HG03460 (cell line): ENCODE data around the gene PXN.
"Not testable (repeated sequence)": the region's sequence is repeated elsewhere in the genome, so short reads cannot be mapped to it uniquely, and the experiment has no call there.

Experiments
- ATAC-seq: cut with Tn5 transposase; IDR thresholded peaks from one replicate; pipeline ENCODE4 v1.9.1; 2021; ENCODE audit not compliant: unreplicated experiment

Gene PXN

DNA sequence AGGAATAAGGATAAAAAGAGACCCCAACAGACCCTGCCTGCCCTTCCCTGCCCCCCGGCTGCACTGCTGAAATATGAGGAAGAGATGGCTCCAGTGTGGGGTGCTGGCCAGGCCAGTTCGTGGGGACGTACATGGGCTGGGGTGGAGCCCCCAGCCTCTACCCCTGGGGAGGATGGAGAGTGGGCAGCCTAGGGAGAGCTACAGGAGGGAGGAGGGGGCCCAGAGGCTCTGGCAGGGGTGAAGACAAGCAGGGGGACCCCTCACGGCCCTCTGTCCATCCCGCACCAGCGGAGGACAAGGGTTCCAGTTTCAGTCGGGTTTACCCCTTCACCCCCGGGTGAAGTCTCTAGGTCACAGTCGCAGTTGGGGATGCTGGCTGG is 53.6 kb downstream of the PXN start:
- no peak for ATAC-seq

GRCh38 chr12:120211243-120211903 is 54.2 kb downstream of the PXN start:
- ATAC-seq, result no peak

- ATAC-seq, result no peak
Measured at GRCh38 chr12:120209851-120210250, 55.7 kb downstream of the PXN start.

DNA sequence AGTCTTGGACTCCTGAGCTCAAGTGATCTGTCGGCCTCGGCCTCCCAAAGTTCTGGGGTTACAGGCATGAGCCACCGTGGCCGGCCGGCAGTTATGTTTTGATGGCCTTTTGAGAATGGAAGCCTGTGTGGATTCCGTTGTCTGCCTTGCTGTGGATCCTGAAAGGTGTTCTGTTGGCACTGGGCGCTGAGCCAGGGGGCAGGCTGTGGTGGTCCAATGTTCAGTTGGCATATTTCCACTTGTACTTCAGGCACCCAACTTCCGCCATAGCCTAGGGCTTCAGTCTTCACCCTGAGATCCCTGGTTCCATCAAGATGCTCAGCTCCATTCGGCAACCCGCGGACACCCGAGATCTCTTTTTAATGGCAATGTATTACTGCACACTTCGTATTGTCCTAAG is 58.3 kb downstream of the PXN start:
- ATAC-seq, result no peak

DNA sequence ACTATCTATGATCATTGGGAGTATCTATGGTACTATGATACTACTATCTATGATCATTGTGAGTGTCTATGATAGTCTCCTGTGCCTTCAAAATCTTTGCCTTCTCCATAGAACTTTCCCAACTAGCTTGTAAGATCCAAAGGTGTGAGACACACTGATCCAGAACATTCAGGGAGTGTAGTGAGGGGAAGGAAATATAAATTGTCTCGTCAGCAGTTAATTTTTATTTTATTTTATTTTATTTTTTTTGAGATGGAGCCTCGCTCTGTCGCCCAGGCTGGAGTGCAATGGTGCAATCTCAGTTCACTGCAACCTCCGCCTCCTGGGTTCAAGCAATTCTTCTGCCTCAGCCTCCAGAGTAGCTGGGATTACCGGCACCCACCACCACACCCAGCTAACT is 58.7 kb downstream of the PXN start:
- ATAC-seq, result not testable (repeated sequence)

DNA sequence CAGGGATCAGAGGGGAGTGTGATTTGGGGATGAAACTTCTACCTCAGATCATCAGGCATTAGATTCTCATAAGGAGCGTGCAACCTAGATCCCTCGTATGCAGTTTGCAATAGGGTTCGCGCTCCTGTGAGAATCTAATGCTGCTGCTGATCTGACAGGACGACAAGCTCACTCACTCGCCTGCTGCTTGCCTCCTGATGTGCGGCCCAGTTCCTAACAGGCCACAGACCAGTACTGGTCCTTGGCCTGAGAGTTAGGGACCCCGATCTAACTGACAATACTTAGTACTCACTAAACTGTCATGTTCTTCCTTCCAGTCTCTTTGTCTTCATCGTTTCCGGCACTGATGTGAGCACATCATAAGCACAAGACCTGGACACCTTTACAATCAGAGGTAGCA is 59.3 kb downstream of the PXN start:
- ATAC-seq, result no peak

- no peak for ATAC-seq
Measured at GRCh38 chr12:120204171-120204570, 61.4 kb downstream of the PXN start.

DNA sequence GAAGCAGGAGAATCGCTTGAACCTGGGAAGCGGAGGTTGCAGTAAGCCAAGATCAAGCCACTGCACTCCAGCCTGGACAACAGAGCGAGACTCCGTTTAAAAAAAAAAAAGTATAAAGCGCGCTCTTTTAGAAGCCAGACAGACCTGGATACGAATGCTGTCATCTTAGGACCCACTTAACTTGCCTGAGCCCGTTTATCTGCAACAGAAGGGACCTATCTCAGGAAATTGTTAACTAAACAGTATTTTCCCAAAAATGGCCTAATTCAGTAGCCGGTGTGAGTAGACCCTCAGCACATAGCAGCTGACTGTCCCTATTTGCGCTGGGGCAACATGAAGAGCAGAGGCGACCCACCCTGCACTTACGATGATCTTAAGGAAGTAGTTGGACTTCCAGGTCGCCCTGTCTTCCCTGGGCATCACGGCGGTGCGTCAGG is 65.1 kb downstream of the PXN start:
- ATAC-seq, result no peak

DNA sequence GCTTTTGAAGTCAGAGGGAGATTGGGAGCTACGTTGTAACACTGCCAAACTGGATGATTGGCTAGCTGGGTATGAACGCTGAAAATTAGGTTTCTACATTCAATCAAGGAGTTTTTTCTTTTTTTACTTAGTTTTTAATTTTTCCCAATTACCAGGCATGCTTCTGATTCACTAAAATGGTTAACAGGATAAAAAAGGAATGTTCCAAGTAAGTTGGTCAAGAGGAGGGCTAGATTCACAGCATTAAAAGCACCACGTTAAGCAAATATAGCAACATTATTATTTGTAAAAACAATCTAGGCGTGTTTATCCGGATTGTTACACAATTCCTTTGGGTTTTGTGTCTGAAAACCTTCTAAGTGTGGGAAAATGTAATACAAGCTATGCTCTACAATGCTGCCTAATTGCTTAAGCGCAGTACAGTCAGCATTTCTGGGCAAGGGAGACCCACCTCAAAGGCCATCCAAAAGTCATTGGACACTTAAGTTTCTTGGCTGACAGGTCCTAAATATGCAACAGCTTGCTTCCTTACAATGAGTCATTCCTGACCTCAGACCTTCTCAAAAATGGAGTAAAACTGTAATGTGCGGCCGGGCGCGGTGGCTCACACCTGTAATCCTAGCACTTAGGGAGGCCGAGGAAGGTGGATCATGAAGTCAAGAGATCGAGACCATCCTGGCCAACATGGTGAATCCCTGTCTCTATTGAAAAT is 65.8 kb downstream of the PXN start:
- no peak for ATAC-seq

GRCh38 chr12:120199025-120199424 is 66.5 kb downstream of the PXN start:
- ATAC-seq, result no peak

- no peak for ATAC-seq
Measured at GRCh38 chr12:120197542-120197887, 68.0 kb downstream of the PXN start.

DNA sequence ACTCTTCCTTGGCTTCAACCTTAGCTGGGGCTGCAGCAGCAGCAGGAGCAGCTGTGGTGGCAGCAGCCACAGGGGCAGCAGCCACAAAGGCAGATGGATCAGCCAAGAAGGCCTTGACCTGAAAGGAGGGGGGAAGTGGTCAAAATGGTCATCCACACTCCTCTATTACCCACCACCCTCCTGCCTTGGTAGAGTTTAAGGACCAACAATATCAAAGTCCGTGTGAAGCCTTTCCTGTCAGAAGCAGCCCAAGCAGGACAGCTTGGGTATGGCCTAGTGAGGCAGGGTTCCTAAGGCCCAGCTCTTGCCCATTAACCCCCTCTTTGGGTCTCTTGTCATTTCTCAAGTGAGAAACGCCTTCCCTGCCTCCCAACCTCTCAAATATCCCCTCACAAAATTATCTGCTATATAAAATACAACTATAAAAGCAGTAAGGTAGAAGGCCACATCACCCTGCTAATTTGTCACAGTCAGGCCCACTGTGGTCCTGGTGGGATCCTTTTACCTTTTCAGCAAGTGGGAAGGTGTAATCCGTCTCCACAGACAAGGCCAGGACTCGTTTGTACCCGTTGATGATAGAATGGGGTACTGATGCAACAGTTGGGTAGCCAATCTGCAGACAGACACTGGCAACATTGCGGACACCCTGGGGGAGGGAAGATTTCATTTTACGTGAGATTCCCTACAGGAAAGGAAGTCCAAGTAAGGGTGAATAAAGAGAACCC is 68.6 kb downstream of the PXN start:
- not testable (repeated sequence) for ATAC-seq

GRCh38 chr12:120196363-120196762 is 69.2 kb downstream of the PXN start:
- no peak for ATAC-seq

DNA sequence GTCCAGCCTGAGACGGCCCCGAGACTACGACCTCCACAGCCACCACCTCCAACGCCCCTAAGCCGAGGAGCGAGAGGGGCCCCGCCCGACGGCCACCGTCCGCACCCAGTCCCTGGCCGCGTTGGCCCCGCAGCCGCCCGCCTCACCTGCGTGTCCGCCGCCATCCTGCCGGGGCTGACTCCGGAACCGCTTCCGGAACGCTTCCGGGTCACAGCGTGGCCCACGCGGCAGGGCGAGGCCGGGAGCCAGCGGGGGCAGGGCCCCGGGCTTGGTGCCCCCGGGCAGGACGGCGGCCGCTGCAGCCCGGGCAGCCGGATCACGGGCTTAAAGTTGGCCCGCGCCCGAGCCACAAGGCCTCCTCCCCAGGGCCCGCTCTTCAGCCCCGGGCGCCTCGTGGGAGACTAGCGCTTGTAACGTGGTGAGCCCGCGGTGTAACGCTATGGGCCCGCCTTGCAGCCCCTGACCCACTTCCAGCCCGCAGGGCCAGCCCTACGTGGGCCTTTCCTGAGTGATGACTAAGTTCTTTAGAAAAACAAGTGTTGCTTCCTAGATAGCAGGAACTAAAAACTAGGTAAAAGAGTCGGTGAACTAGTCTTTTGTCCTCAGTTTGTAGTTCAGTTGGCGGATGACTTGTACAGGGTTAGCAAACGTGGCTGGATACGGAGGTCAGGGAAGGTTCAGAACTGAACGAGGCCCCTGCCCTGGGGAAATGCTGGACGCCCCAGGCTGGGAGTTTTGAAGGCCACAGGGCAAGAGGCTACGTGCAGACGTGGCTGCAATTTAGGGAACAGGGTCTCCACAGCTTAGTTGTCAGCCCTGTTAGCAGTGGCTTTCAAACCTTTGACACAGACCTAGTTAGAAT is 70.8 kb downstream of the PXN start, which contains the start of gene GCN1:
GCN1 (minus strand) TSS at position 182 of the 862 bp plus-strand sequence; CDS start at position 164, 18 bp downstream.
- ATAC-seq, result peak; percentile 70

- ATAC-seq, result peak; percentile 24
Measured at GRCh38 chr12:120194226-120194533, 71.3 kb downstream of the PXN start.

GRCh38 chr12:120193286-120193685 is 72.2 kb downstream of the PXN start:
- ATAC-seq, result not testable (repeated sequence)

- no peak for ATAC-seq
Measured at GRCh38 chr12:120190985-120191480, 74.5 kb downstream of the PXN start.

- ATAC-seq, result no peak
Measured at GRCh38 chr12:120190386-120190785, 75.1 kb downstream of the PXN start.

GRCh38 chr12:120186654-120187053 is 78.9 kb downstream of the PXN start:
- ATAC-seq, result no peak

GRCh38 chr12:120183211-120183631 is 82.3 kb downstream of the PXN start:
- ATAC-seq, result no peak
